ENCODE measurements around the gene YY1AP1.
"Not testable (repeated sequence)": the region's sequence is repeated elsewhere in the genome, so short reads cannot be mapped to it uniquely, and the experiment has no call there.

DNA sequence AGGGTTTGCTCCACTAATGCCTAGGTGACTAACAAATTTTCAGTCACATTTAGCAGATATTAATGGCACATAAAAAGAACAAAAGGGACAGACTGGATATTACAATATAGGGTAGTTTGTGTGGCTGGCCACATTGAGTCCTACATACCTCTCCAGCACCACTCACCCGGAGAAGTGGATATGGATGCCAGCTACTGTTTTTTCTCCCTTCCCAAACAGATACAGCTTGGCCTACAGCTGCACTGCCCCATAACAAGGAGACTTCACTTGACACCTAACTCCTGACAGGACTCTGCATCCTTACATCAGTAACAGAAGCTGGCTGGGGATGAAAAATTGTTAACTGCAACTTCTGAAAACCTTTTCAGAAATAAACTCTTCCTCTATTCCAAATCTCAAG lies 9.6 kb downstream of the YY1AP1 start:
- TF ChIP-seq, protein P1, sequence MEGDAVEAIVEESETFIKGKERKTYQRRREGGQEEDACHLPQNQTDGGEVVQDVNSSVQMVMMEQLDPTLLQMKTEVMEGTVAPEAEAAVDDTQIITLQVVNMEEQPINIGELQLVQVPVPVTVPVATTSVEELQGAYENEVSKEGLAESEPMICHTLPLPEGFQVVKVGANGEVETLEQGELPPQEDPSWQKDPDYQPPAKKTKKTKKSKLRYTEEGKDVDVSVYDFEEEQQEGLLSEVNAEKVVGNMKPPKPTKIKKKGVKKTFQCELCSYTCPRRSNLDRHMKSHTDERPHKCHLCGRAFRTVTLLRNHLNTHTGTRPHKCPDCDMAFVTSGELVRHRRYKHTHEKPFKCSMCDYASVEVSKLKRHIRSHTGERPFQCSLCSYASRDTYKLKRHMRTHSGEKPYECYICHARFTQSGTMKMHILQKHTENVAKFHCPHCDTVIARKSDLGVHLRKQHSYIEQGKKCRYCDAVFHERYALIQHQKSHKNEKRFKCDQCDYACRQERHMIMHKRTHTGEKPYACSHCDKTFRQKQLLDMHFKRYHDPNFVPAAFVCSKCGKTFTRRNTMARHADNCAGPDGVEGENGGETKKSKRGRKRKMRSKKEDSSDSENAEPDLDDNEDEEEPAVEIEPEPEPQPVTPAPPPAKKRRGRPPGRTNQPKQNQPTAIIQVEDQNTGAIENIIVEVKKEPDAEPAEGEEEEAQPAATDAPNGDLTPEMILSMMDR (conservative IDR thresholded peaks at IDR 0.05 in 1 of 2, IDR thresholded peaks at IDR 0.05 in 1 of 2; ENCODE audit: low read depth in 1 of 2, low read length in 2 of 2), result not testable (repeated sequence)
- TF ChIP-seq EZH2 (IDR thresholded peaks at IDR 0.05; ENCODE audit: low read length, missing control alignments), result not testable (repeated sequence)

All from fibroblast of lung (primary cell).